ENCODE measurements around the gene PIEZO1.
A peak's percentile ranks its signal among the peaks of the same experiment; 100 is the strongest.

Gene PIEZO1

GRCh38 chr16:88732961-88733294 lies 52.1 kb downstream of the PIEZO1 start:
- Histone ChIP-seq H3K27ac (ENCODE audit: low read depth, low read length) (no peak overlapping the region), H3K27me3 (ENCODE audit: control insufficient read depth, insufficient read depth, low read length) (no peaks in the 10 kb centered on the region), H3K9ac (ENCODE audit: low read length) (no peak overlapping the region), H3K4me1 (ENCODE audit: control insufficient read depth, insufficient read depth, low read length) (peaks cover 3% of the 10 kb centered on the region), H3K36me3 (ENCODE audit: control insufficient read depth, insufficient read depth, low read length) (peaks cover 19% of the 10 kb centered on the region), H3K4me3 (ENCODE audit: low read length) (no peak overlapping the region)

DNA sequence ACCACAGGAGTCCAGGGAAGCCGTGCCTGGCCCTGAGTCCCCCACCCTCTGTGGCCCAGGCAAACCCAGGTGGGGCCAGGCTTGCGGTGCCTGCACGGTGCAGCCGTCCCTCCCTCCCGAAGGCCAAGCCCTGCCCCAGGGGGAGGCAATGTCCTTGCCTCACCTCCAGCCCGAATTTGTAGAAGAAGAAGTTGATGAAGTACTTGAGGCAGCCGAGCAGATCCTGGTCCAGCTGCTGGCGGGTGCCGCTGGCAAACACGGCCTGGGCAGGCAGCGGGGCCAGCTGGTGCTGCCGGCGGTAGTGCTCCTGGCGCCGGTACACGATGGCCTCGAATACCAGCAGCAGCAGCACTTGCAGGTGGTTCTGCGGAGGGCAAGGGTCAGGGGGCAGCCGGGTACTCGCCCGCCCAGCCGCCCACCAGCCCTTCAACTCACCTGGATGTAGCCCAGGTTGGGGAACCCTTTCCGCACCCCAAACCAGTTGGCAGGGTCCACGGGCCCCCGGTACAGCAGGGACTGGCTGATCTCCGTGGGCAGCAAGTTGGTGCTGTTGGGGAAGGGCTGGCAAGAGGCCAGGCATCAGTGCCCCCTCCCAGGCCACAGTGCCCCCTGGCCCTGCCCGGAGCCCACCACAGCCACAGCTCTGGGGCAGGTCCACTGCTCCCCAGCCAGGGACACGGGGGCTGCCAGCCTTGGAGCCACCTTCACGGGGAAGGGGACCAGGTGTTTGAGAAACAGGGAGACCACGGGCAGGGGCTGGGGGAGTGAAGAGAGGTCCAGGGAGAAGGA lies 52.7 kb downstream of the PIEZO1 start:
- peaks cover 15% of the 10 kb centered on the region for H3K36me3 ChIP-seq (ENCODE audit: control insufficient read depth, insufficient read depth, low read length)

DNA sequence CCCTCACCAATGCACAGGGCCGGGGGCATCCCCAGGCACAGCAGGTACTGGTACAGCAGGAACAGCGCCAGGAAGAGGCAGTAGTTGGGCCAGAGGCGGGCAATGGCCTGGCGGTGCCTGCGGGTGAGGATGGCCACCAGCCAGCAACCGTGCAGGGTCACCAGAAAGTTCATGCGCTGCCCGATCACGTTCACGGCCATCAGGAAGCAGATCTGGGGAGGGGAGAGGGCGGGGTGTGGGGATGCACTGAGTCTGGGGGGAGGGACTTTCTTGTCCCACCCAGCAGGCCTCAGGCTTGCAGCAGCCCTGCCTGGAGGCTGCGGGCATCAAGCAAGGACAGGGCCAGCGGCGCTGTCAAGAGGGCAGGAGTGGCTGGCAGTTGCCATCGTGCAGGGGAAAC lies 53.3 kb downstream of the PIEZO1 start:
- Histone ChIP-seq H3K4me3 (ENCODE audit: low read length) (no peak overlapping the region), H3K36me3 (ENCODE audit: control insufficient read depth, insufficient read depth, low read length) (peaks cover 20% of the 10 kb centered on the region), H3K27me3 (ENCODE audit: control insufficient read depth, insufficient read depth, low read length) (no peaks in the 10 kb centered on the region), H3K27ac (ENCODE audit: low read depth, low read length) (no peak overlapping the region), H3K4me1 (ENCODE audit: control insufficient read depth, insufficient read depth, low read length) (no peaks in the 10 kb centered on the region), H3K9ac (ENCODE audit: low read length) (no peak overlapping the region)

More for the DNA sequence above, 52.7 kb downstream of the PIEZO1 start:
- H3K9ac ChIP-seq (ENCODE audit: low read length) = no peak overlapping the region
- H3K4me3 ChIP-seq (ENCODE audit: low read length) = no peak overlapping the region
- no peaks in the 10 kb centered on the region for H3K4me1 ChIP-seq (ENCODE audit: control insufficient read depth, insufficient read depth, low read length)
- H3K27me3 ChIP-seq (ENCODE audit: control insufficient read depth, insufficient read depth, low read length) = no peaks in the 10 kb centered on the region
- H3K27ac ChIP-seq (ENCODE audit: low read depth, low read length) = peak overlapping the region; percentile 7

GRCh38 chr16:88730632-88731607 lies 54.1 kb downstream of the PIEZO1 start:
- Histone ChIP-seq H3K27ac (ENCODE audit: low read depth, low read length) (no peak overlapping the region), H3K4me3 (ENCODE audit: low read length) (no peak overlapping the region), H3K27me3 (ENCODE audit: control insufficient read depth, insufficient read depth, low read length) (no peaks in the 10 kb centered on the region), H3K36me3 (ENCODE audit: control insufficient read depth, insufficient read depth, low read length) (peaks cover 18% of the 10 kb centered on the region), H3K9ac (ENCODE audit: low read length) (no peak overlapping the region), H3K4me1 (ENCODE audit: control insufficient read depth, insufficient read depth, low read length) (no peaks in the 10 kb centered on the region)

DNA sequence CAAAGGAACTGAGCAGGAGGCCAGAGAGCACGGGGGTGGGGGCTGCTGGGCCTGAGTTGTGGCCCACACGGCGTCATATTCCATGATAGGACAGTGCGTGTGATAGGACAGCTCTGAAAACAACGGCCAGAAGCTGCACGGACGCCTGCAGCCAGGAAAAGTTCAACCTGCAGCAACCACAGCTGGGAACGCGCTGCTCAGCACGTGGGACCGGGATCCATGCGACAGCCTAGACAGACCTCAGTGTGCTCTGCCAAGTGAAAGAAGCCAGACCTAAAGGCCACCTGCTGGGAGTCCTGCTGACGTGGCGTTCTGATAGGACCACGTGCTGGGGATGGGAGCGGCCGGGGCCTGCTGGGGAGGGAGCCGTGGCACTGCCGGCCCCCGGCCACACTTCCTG lies 57.1 kb downstream of the PIEZO1 start:
- Histone ChIP-seq H3K27ac (ENCODE audit: low read depth, low read length) (no peak overlapping the region), H3K4me1 (ENCODE audit: control insufficient read depth, insufficient read depth, low read length) (no peaks in the 10 kb centered on the region), H3K36me3 (ENCODE audit: control insufficient read depth, insufficient read depth, low read length) (peaks cover 28% of the 10 kb centered on the region), H3K9ac (ENCODE audit: low read length) (no peak overlapping the region), H3K4me3 (ENCODE audit: low read length) (no peak overlapping the region), H3K27me3 (ENCODE audit: control insufficient read depth, insufficient read depth, low read length) (no peaks in the 10 kb centered on the region)

GRCh38 chr16:88726981-88727380 lies 58.0 kb downstream of the PIEZO1 start:
- no peak overlapping the region for H3K4me3 ChIP-seq (ENCODE audit: low read length)
- H3K4me1 ChIP-seq (ENCODE audit: control insufficient read depth, insufficient read depth, low read length) = no peaks in the 10 kb centered on the region
- no peak overlapping the region for H3K9ac ChIP-seq (ENCODE audit: low read length)
- H3K36me3 ChIP-seq (ENCODE audit: control insufficient read depth, insufficient read depth, low read length) = peaks cover 36% of the 10 kb centered on the region
- H3K27me3 ChIP-seq (ENCODE audit: control insufficient read depth, insufficient read depth, low read length) = no peaks in the 10 kb centered on the region
- no peak overlapping the region for H3K27ac ChIP-seq (ENCODE audit: low read depth, low read length)

- Histone ChIP-seq H3K36me3 (ENCODE audit: control insufficient read depth, insufficient read depth, low read length) (peaks cover 38% of the 10 kb centered on the region), H3K9ac (ENCODE audit: low read length) (no peak overlapping the region), H3K27ac (ENCODE audit: low read depth, low read length) (no peak overlapping the region), H3K4me1 (ENCODE audit: control insufficient read depth, insufficient read depth, low read length) (no peaks in the 10 kb centered on the region), H3K27me3 (ENCODE audit: control insufficient read depth, insufficient read depth, low read length) (no peaks in the 10 kb centered on the region), H3K4me3 (ENCODE audit: low read length) (no peak overlapping the region)
Observed at GRCh38 chr16:88726408-88726749, 58.6 kb downstream of the PIEZO1 start.

DNA sequence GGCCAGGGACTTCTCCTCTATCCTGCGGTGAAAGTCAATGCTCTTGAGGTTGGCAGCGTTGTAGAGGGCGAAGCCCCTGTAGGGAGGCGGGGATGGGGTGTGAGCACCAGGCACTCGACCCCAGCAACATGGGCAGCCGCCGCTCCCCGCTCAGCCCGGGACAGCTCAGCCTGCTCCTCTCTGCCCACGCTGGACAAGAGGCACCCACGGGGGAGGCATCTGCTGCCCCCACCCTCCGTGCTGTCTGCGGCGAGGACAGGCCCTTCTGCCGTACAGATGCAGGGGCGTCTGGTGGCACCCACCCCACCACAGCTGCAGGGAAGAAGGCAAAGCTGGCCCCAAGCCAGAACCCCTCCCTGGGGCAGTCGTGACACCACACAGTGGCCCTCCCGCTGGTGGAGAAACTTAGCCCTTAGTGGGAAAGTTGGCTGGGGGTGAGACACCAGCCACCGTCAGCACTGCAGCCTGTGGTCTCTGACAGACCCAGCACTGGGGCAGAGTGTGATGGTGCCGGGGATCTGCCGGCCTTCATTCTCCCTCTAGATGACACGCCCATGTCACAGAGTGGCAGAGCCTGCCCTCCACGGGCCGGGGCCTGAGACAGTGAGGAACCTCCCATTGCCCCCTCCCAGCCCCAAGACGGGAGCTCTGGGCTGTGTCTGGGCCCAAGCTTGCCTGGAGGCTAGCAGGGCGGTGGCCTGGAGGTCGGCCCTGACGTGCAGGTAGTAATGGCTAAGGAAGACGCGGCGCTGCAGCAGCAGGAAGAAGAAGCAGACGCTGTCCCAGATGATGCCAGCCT lies 59.2 kb downstream of the PIEZO1 start:
- peaks cover 44% of the 10 kb centered on the region for H3K36me3 ChIP-seq (ENCODE audit: control insufficient read depth, insufficient read depth, low read length)
- no peak overlapping the region for H3K27ac ChIP-seq (ENCODE audit: low read depth, low read length)
- no peak overlapping the region for H3K4me3 ChIP-seq (ENCODE audit: low read length)
- no peak overlapping the region for H3K9ac ChIP-seq (ENCODE audit: low read length)
- H3K4me1 ChIP-seq (ENCODE audit: control insufficient read depth, insufficient read depth, low read length) = no peaks in the 10 kb centered on the region
- no peaks in the 10 kb centered on the region for H3K27me3 ChIP-seq (ENCODE audit: control insufficient read depth, insufficient read depth, low read length)

GRCh38 chr16:88724855-88725555 lies 60.0 kb downstream of the PIEZO1 start:
- no peak overlapping the region for H3K27ac ChIP-seq (ENCODE audit: low read depth, low read length)
- no peak overlapping the region for H3K9ac ChIP-seq (ENCODE audit: low read length)
- peaks cover 49% of the 10 kb centered on the region for H3K36me3 ChIP-seq (ENCODE audit: control insufficient read depth, insufficient read depth, low read length)
- no peaks in the 10 kb centered on the region for H3K27me3 ChIP-seq (ENCODE audit: control insufficient read depth, insufficient read depth, low read length)
- H3K4me1 ChIP-seq (ENCODE audit: control insufficient read depth, insufficient read depth, low read length) = no peaks in the 10 kb centered on the region
- H3K4me3 ChIP-seq (ENCODE audit: low read length) = no peak overlapping the region

GRCh38 chr16:88723911-88724310 lies 61.1 kb downstream of the PIEZO1 start:
- H3K4me1 ChIP-seq (ENCODE audit: control insufficient read depth, insufficient read depth, low read length) = peaks cover 6% of the 10 kb centered on the region
- no peak overlapping the region for H3K4me3 ChIP-seq (ENCODE audit: low read length)
- no peak overlapping the region for H3K27ac ChIP-seq (ENCODE audit: low read depth, low read length)
- no peak overlapping the region for H3K9ac ChIP-seq (ENCODE audit: low read length)
- H3K36me3 ChIP-seq (ENCODE audit: control insufficient read depth, insufficient read depth, low read length) = peaks cover 55% of the 10 kb centered on the region
- no peaks in the 10 kb centered on the region for H3K27me3 ChIP-seq (ENCODE audit: control insufficient read depth, insufficient read depth, low read length)

GRCh38 chr16:88723507-88723887 lies 61.5 kb downstream of the PIEZO1 start:
- Histone ChIP-seq H3K36me3 (ENCODE audit: control insufficient read depth, insufficient read depth, low read length) (peaks cover 57% of the 10 kb centered on the region), H3K4me3 (ENCODE audit: low read length) (no peak overlapping the region), H3K9ac (ENCODE audit: low read length) (no peak overlapping the region), H3K4me1 (ENCODE audit: control insufficient read depth, insufficient read depth, low read length) (peaks cover 6% of the 10 kb centered on the region), H3K27ac (ENCODE audit: low read depth, low read length) (no peak overlapping the region), H3K27me3 (ENCODE audit: control insufficient read depth, insufficient read depth, low read length) (no peaks in the 10 kb centered on the region)

Measured in rectal smooth muscle tissue (tissue), 1 donor.